HG03064 (cell line): ENCODE data around the gene SULT4A1.

Experiments used
- ATAC-seq: cut with Tn5 transposase; IDR thresholded peaks from one replicate; pipeline ENCODE4 v1.9.1; 2021; ENCODE audit warnings: low read depth; ENCODE audit not compliant: unreplicated experiment

Gene SULT4A1

DNA sequence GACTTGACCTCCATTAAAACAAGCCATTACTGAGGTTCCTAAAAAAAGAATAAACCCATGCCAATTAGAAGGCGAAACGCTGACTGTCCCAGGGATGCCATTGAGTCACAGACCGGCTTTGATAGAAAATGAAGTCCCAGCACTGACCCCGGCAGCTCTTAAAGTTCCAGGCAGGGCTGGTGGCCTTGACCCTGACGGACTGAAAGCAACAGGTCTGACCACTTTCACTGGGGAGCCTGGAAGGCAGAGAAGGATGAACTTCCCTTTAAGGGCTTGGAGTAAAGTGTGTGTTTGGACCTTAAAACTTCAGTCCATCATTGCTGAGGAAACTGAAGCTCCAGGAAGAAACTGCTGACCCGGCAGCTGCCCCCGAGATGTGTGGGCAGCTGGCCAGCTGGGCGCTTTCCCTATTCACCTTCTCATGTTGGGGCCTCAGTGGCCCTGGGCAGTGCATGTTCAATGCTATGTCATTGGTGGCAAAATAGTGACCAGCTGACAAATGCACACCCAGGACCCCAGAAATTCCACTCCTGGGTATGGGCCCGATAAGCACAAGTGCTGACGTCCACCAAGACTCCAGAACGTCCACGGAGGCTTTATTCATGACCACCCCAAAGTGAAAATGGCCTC, 31.3 kb downstream of the SULT4A1 start:
- ATAC-seq = no peak

DNA sequence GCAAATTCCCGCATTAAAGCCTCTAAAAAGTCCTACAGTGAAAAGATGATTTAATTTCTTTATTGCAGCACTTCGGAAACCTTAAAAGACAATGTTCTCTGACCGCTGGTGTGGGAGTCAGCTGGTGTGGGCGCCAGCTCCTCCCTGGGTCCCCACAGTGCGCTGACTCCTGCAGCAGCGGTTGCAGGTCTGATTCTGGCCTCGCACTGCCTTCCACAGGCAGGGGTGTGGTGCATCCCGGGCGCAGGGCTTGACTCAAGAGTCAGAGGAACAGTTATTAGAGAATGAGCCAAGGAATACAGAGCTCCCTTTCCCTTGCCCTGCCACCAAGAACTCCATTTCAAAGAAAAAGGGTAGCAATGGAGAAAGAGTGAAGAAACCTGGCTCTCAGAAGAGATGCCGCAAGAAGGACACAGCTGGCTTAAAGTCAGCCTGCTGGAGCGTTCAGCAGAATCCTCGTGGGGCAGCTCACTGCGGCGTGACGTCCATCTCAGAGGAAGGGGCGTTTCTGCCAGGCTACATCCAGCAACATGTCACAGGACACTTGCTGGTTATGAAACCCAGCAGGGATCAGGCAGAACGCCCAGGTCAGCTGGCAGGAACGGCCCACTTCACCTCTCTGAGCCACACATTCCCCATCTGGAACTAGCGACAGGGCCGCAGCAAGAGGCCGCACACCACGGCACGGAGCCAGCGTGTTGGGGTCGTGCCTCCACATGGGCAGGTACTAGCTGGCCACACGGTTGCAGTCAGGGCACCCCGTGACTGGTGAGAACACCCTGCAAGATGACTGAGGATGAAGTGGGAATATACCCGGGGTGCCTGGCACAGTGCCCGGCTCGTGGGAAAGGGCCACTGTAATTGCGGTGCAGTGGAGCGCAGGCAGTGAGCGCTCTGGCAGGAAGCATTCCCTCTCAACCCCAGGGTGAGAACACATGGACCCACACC, 32.1 kb downstream of the SULT4A1 start:
- no peak for ATAC-seq

- no peak for ATAC-seq
These were observed 33.1 kb downstream of the SULT4A1 start for GRCh38 chr22:43828998-43829782.

DNA sequence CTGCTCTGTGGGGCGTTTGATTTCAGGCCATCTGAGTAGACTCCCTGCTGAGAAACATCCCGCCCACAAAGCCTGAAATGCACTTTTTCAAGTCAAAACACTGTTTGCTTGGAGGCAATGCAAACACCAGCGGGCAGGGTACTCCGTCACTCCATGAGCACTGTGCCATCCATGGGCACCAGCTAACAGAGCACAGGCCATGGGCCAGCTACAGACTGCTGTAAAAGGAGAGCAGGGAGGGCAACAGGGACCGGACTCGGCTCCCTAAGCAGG, 33.7 kb downstream of the SULT4A1 start:
- ATAC-seq = no peak

DNA sequence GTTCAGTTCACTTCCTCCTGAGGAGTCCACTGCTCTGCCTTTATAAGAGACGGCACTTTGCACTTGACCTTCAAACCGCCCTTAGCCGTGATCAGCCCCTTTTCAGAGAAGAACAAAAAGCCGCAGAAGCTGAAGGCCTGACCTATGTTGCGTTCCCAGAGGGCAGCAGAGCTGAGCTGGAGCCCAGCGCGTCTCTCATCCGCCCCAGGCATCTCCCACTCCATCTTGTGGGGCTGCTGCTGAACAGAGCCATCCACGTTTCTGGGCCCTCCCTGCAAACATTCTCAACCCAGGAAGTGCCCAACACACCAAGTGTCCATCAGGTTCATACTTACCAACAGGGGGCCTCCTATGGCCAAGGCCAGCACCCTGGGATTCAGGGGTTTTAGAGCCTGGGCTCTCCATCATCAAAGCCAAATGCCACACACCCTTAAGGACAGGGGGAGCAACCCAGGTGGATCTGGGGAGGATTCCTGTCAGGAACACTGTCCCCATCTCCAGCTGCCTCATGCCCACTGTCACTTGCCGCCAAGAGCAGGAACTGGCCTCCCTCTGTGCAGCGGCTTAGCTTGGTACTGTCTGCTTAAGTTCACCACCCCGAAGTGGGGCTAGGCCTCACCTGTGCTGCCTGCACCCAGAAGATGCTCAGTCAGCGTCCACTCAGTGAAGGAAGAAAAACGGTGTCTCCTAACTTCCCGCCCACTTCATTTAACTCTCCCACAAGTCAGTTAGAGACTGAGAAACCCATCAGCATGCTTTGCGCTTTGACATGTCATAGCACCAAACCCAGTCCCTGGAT, 34.2 kb downstream of the SULT4A1 start:
- ATAC-seq = no peak

GRCh38 chr22:43827003-43827735, 35.1 kb downstream of the SULT4A1 start:
- ATAC-seq = no peak

- no peak for ATAC-seq
These were observed 35.9 kb downstream of the SULT4A1 start for GRCh38 chr22:43826142-43827002.

DNA sequence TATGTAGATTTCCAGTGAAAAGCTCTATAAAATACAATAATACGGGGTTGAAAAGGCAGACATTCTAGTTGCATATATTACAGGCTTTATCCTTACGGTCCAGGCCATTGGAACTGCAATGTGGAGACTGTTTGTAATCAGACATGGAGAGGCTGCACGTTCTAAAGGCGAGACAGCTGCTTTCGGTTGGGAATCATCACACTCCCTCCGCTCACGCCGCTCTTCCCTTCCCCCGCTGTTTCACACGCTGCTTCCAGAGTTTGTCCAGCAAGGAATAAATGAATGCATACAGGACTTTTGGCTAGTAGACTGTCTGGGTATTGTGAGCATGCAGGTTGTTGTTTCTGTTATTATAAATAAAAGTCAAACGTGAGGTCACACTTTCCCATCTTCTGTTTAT, 36.7 kb downstream of the SULT4A1 start:
- no peak for ATAC-seq

DNA sequence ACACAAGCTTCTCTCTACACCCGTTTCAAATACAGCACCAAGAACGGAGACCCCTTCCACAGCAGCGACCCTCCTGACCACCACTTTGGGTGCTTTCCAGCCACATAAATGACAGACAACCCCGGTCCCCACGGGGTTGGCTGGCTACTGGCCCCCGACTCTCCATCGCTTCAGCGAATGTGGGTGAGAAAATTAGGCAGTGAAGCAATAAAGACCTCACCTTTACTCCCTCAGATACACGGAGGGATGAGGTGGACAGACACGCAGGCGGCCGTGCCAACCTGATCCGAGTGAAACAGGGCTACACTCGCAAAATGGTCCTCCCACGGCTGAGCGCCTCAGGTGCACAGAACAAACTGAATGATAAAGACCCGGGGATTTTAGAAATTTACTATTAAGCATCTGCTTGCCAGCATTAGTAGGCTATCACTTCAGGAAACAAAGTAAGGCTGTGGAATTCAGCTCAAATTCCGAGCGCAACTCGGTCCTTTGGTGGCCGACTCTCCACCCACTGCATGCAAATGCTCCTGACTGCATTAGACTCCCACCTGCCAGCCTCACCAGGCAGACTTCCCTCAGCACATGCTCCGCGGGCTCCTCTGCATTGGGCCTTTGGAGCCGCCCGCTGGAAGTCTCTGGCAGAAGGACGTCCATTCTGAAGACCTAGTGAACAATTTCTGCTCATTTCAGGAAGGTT, 37.4 kb downstream of the SULT4A1 start:
- ATAC-seq = no peak

- ATAC-seq = no peak
These were observed 38.2 kb downstream of the SULT4A1 start for GRCh38 chr22:43823911-43824665.

- ATAC-seq = no peak
These were observed 38.9 kb downstream of the SULT4A1 start for GRCh38 chr22:43823353-43823908.

- ATAC-seq = no peak
These were observed 40.5 kb downstream of the SULT4A1 start for GRCh38 chr22:43821606-43822425.

- no peak for ATAC-seq
These were observed 41.5 kb downstream of the SULT4A1 start for GRCh38 chr22:43820651-43821305.

- ATAC-seq = no peak
These were observed 42.2 kb downstream of the SULT4A1 start for GRCh38 chr22:43819931-43820640.

DNA sequence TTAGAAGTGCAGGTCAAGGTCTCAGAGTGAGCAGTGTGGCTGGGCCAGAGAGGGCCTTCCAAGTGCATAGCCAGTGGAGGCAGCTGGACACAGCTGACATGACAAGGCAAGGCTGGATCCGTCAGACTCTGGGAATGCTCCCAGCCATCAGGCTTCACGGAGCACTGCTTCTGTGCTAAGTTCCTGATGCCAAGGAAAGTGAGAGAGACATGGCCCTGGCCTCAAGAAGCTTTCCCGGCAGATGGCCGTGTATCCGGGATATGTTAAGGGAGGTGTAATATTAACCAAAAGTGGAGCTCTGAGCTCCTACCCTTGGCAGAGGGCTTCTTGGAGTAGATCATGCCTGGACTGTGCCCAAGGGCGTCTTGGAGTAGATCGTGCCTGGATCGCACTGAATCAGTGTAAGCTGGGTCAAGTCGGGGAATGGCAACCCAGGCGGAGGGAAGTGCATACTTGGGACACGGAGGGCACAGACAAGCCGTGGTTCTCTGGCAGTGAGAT, 42.8 kb downstream of the SULT4A1 start:
- ATAC-seq = no peak
